Panc1 (cell line): ENCODE data around the gene GPS1. TPM values are rescaled to one million over a fixed set of nuclear protein-coding genes. Genes with fewer than 3 reads are reported as not detected.

Experiments
- ATAC-seq: fragments of 200-7000 bp; cut with Tn5 transposase; 2 replicates; pipeline ENCODE4 v1.9.1; 2020; ENCODE audit warnings: mild to moderate bottlenecking, moderate library complexity
- BruUV-seq: library from RNA; stranded (reverse); fragments of 400-500 nt; replicated peaks from 2 replicates; lab custom pipeline; 2021; lab: Mats Ljungman, UMichigan
- CTCF ChIA-PET: fragments of 300-600 bp; sonication (Branson Sonifier 250); formaldehyde crosslinking; loops from one replicate; lab custom pipeline; 2022; ENCODE audit warnings: antibody characterized with exemption; lab: Charles Lee
- POLR2A ChIA-PET: fragments of 300-600 bp; sonication (Branson Sonifier 250); formaldehyde crosslinking; loops from one replicate; lab custom pipeline; 2022; ENCODE audit warnings: antibody characterized with exemption; lab: Charles Lee
- DNase-seq: peaks from one replicate; pipeline ENCODE4 v3.0.0-alpha.2; 2010; ENCODE audit warnings: low read depth, low spot score
- H3K27ac ChIP-seq: 2 replicates; pipeline ENCODE4 v1.5.1; 2011; ENCODE audit warnings: mild to moderate bottlenecking, low read length, inconsistent platforms
- H3K27me3 ChIP-seq: fragments of 200-500 bp; sonication (Bioruptor generic); 2 replicates; pipeline ENCODE4 v1.6.0; 2014; ENCODE audit warnings: low read length, inconsistent platforms; ENCODE audit not compliant: control insufficient read depth, insufficient read depth
- H3K36me3 ChIP-seq: fragments of 200-500 bp; sonication (Bioruptor generic); 2 replicates; pipeline ENCODE4 v1.5.1; 2014; ENCODE audit warnings: inconsistent platforms, mild to moderate bottlenecking, low read length, moderate library complexity; ENCODE audit not compliant: control insufficient read depth, insufficient read depth
- H3K4me1 ChIP-seq: 2 replicates; pipeline ENCODE4 v1.5.1; 2011; ENCODE audit warnings: inconsistent platforms, mild to moderate bottlenecking, low read length, moderate library complexity; ENCODE audit not compliant: control insufficient read depth, insufficient read depth
- H3K4me3 ChIP-seq, 2 experiments: 2 replicates each; pipeline ENCODE4 v1.5.1; 2011 to 2012; ENCODE audit warnings: low read depth in 2 of 2, low read length in 2 of 2, mild to moderate bottlenecking in 2 of 2, inconsistent platforms in 1 of 2, moderate library complexity in 1 of 2
- H3K9me3 ChIP-seq: fragments of 200-500 bp; sonication (Bioruptor generic); 2 replicates; pipeline ENCODE4 v1.5.1; 2014; ENCODE audit warnings: low read depth, mild to moderate bottlenecking, inconsistent platforms, low read length, moderate library complexity; ENCODE audit not compliant: control insufficient read depth, insufficient read depth
- POLR2AphosphoS5 ChIP-seq: IDR thresholded peaks from 2 replicates; pipeline ENCODE4 v1.6.1; 2012; ENCODE audit warnings: mild to moderate bottlenecking, low read depth, low read length, moderate library complexity
- SIN3A ChIP-seq: IDR thresholded peaks from 2 replicates; pipeline ENCODE4 v1.6.1; 2012; ENCODE audit warnings: low read depth, mild to moderate bottlenecking, low read length, moderate library complexity, borderline replicate concordance; ENCODE audit not compliant: insufficient read depth
- TCF7L2 ChIP-seq: IDR thresholded peaks from 2 replicates; pipeline ENCODE4 v1.6.1; 2011; ENCODE audit warnings: mild to moderate bottlenecking, low read depth, low read length, inconsistent platforms
- in situ Hi-C: cut with HindIII; loops from 2 replicates; pipeline ENCODE4 v1.10.0; 2016; ENCODE audit warnings: low sequenced_read_pairs, low pct_unique_long_range_greater_than_20kb
- intact Hi-C: fragments of 100-400 bp; cut with micrococcal nuclease; formaldehyde crosslinking; loops from one replicate; pipeline ENCODE4 v1.10.0; 2022; ENCODE audit not compliant: unreplicated experiment
- total RNA-seq: library from RNA; stranded (reverse); gene quantifications from one replicate; pipeline ENCODE4 v1.2.1, GENCODE V29; 2021; ENCODE audit not compliant: unreplicated experiment
- TF ChIP-seq, protein P1 (sequence below): fragments of 450-650 bp; IDR thresholded peaks from 2 replicates; pipeline ENCODE4 v1.5.1; 2017; ENCODE audit warnings: mild to moderate bottlenecking
- TF ChIP-seq, protein P2 (sequence below), 2 experiments: IDR thresholded peaks; 2 replicates each; pipeline ENCODE4 v1.6.1; 2011 to 2012; ENCODE audit warnings: low read depth in 2 of 2, control low read depth in 1 of 2, low read length in 1 of 2, mild to moderate bottlenecking in 1 of 2, moderate library complexity in 1 of 2; ENCODE audit not compliant: insufficient read depth in 1 of 2

The GPS1 gene
- total RNA-seq, 1 experiment from 2014 or later, result 175 TPM

- DNase-seq (no peak), ATAC-seq (no peak; the same call in 1 of the 2 replicates)
- Histone ChIP-seq H3K36me3 (peaks cover 3% of the 10 kb centered on the region; the same call in 1 of the 2 replicates), H3K9me3 (no peaks in the 10 kb centered on the region), H3K27me3 (no peaks in the 10 kb centered on the region), H3K4me3 (peak overlapping the region; percentile 77 to 88), H3K27ac (peak overlapping the region; percentile 90), H3K4me1 (peaks cover 17% of the 10 kb centered on the region)
- TSS peak; percentile 72 for BruUV-seq
- POLR2A ChIA-PET, result interaction anchor here (0.5 kb wide), 1 partner anchor 62 kb away, joined by 3 read pairs; no protein-coding TSS in a partner anchor
- CTCF ChIA-PET, result no interaction called here
- intact Hi-C loops (no loop called here), in situ Hi-C loops (no loop called here)
- TF ChIP-seq, protein P1, sequence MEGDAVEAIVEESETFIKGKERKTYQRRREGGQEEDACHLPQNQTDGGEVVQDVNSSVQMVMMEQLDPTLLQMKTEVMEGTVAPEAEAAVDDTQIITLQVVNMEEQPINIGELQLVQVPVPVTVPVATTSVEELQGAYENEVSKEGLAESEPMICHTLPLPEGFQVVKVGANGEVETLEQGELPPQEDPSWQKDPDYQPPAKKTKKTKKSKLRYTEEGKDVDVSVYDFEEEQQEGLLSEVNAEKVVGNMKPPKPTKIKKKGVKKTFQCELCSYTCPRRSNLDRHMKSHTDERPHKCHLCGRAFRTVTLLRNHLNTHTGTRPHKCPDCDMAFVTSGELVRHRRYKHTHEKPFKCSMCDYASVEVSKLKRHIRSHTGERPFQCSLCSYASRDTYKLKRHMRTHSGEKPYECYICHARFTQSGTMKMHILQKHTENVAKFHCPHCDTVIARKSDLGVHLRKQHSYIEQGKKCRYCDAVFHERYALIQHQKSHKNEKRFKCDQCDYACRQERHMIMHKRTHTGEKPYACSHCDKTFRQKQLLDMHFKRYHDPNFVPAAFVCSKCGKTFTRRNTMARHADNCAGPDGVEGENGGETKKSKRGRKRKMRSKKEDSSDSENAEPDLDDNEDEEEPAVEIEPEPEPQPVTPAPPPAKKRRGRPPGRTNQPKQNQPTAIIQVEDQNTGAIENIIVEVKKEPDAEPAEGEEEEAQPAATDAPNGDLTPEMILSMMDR, result no peak
- no peak for TF ChIP-seq SIN3A
- TF ChIP-seq TCF7L2, result no peak
- TF ChIP-seq, protein P2, sequence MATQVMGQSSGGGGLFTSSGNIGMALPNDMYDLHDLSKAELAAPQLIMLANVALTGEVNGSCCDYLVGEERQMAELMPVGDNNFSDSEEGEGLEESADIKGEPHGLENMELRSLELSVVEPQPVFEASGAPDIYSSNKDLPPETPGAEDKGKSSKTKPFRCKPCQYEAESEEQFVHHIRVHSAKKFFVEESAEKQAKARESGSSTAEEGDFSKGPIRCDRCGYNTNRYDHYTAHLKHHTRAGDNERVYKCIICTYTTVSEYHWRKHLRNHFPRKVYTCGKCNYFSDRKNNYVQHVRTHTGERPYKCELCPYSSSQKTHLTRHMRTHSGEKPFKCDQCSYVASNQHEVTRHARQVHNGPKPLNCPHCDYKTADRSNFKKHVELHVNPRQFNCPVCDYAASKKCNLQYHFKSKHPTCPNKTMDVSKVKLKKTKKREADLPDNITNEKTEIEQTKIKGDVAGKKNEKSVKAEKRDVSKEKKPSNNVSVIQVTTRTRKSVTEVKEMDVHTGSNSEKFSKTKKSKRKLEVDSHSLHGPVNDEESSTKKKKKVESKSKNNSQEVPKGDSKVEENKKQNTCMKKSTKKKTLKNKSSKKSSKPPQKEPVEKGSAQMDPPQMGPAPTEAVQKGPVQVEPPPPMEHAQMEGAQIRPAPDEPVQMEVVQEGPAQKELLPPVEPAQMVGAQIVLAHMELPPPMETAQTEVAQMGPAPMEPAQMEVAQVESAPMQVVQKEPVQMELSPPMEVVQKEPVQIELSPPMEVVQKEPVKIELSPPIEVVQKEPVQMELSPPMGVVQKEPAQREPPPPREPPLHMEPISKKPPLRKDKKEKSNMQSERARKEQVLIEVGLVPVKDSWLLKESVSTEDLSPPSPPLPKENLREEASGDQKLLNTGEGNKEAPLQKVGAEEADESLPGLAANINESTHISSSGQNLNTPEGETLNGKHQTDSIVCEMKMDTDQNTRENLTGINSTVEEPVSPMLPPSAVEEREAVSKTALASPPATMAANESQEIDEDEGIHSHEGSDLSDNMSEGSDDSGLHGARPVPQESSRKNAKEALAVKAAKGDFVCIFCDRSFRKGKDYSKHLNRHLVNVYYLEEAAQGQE (IDR thresholded peaks at IDR 0.05; ENCODE audit: insufficient read depth in 1 of 2, low read depth in 2 of 2, low read length in 1 of 2), result no peak
- no peak for TF ChIP-seq POLR2AphosphoS5
Measured at GRCh38 chr17:82064433-82065192, 12.9 kb downstream of the GPS1 start.

- intact Hi-C loops (no loop called here), in situ Hi-C loops (no loop called here)
- BruUV-seq, result no TSS peak
- TF ChIP-seq SIN3A (no peak), TCF7L2 (no peak), POLR2AphosphoS5 (no peak)
- TF ChIP-seq, protein P2 (IDR thresholded peaks at IDR 0.05; ENCODE audit: insufficient read depth in 1 of 2, low read depth in 2 of 2, low read length in 1 of 2), result no peak
- TF ChIP-seq, protein P1, result no peak
- ATAC-seq (peak; percentile 32), DNase-seq (no peak)
- Histone ChIP-seq H3K36me3 (peaks cover 3% of the 10 kb centered on the region; the same call in 1 of the 2 replicates), H3K4me3 (peak overlapping the region; percentile 77 to 88), H3K27ac (peak overlapping the region; percentile 90), H3K4me1 (peaks cover 17% of the 10 kb centered on the region), H3K27me3 (no peaks in the 10 kb centered on the region), H3K9me3 (no peaks in the 10 kb centered on the region)
- POLR2A ChIA-PET, result no interaction called here
- CTCF ChIA-PET, result no interaction called here
Measured at GRCh38 chr17:82065193-82065637, 13.5 kb downstream of the GPS1 start.
